Peyer's patch (tissue), 4 donors: Measurements from ENCODE around the gene ST8SIA5. TPM values are rescaled to one million over a fixed set of nuclear protein-coding genes. Genes with fewer than 3 reads are reported as not detected.

Source experiments
- DNase-seq, 3 donors: peaks; one replicate each; pipeline ENCODE4 v3.0.0-alpha.2; 2017 to 2019
- H3K27ac ChIP-seq, 4 donors: fragments of 200-600 bp; sonication (generic); one replicate each; pipeline ENCODE4 v1.5.1; 2016 to 2019
- H3K27me3 ChIP-seq, 2 donors: fragments of 200-600 bp; sonication (generic); one replicate each; pipeline ENCODE4 v1.5.1; 2019
- H3K36me3 ChIP-seq, 3 donors: fragments of 200-600 bp; sonication (generic); one replicate each; pipeline ENCODE4 v1.5.1; 2016 to 2019
- H3K4me1 ChIP-seq, 4 donors: fragments of 200-600 bp; sonication (generic); one replicate each; pipeline ENCODE4 v1.5.1; 2016 to 2019
- H3K4me3 ChIP-seq, 4 donors: fragments of 200-600 bp; sonication (generic); 1 replicate in 3 of 4; 2 replicates in 1 of 4; pipeline ENCODE4 v1.5.1; 2016 to 2019; ENCODE audit warnings: mild to moderate bottlenecking in 1 of 4
- H3K9me3 ChIP-seq, 4 donors: fragments of 200-600 bp; sonication (generic); one replicate each; pipeline ENCODE4 v1.5.1; 2016 to 2019; ENCODE audit warnings: mild to moderate bottlenecking in 1 of 4
- CTCF ChIP-seq, 6 experiments: fragments of 450-650 bp in 4 of 6; fragments of 200-600 bp in 2 of 6; sonication (generic) in 1 of 6; IDR thresholded peaks; one replicate each; pipeline ENCODE4 v1.5.1; 2017 to 2019; ENCODE audit warnings: antibody characterized with exemption in 6 of 6, mild to moderate bottlenecking in 3 of 6, moderate library complexity in 1 of 6
- POLR2A ChIP-seq, 2 donors: fragments of 450-650 bp; IDR thresholded peaks; one replicate each; pipeline ENCODE4 v1.5.1; 2017; ENCODE audit warnings: antibody characterized with exemption in 2 of 2, mild to moderate bottlenecking in 2 of 2, moderate library complexity in 2 of 2
- total RNA-seq, 4 donors: library from RNA; depleted of rRNA; stranded (reverse); fragments of >200 nt; gene quantifications; one replicate each; pipeline ENCODE4 v1.1.0, GENCODE V29; 2016

The ST8SIA5 gene
- total RNA-seq, 4 donors from 2014 or later, result under 0.01 to 0.09 TPM; not detected in 2

DNA sequence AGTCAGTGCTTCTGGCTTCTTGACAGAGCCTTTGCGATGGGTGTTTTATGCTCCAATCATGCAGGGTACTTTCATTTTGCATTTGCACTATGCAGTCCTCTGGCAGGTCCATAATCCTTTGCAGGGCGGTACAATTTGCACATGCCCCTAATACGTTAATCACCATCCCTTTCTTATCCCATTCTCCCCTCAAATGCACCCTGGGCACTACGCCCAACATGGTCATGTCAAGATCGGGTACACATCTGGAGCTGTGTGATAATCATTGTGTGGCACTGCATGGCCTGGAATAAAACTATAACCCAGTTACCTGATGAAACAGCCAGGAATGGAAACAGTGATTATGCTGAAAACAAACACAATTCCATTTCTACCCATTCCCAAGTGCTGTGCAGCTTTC is 127.5 kb downstream of the ST8SIA5 start:
- H3K27me3 ChIP-seq, result no peaks in the 10 kb centered on the region
- H3K4me1 ChIP-seq, result no peaks in the 10 kb centered on the region
- H3K9me3 ChIP-seq, result no peaks in the 10 kb centered on the region
- no peak overlapping the region for H3K4me3 ChIP-seq
- no peaks in the 10 kb centered on the region for H3K36me3 ChIP-seq
- TF ChIP-seq POLR2A (IDR thresholded peaks at IDR 0.05) (no peak), CTCF (IDR thresholded peaks at IDR 0.05) (no peak)
- H3K27ac ChIP-seq, result no peak overlapping the region
- no peak for DNase-seq

DNA sequence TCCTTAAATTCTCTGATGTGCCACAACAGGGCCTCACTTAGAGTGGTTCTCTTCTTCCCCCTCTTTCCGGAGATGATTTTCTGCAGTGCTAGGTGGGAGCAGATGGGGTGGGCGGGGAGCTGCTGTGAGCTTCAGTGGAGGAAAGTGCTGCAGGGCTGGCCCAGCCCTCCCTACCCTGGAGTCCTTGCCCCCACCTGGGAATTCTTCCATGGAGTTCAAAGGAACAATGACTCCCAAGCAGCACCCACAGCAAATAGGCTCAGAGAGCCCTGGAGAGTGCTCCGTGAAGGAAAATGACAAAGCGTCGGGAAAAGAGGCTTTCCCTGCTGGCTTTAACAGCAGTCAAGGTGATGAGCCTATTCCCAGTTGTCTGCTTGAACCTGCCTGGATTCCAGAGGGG is 128.6 kb downstream of the ST8SIA5 start:
- Histone ChIP-seq H3K36me3 (no peaks in the 10 kb centered on the region), H3K27me3 (no peaks in the 10 kb centered on the region), H3K4me3 (no peak overlapping the region), H3K27ac (no peak overlapping the region), H3K9me3 (no peaks in the 10 kb centered on the region), H3K4me1 (no peaks in the 10 kb centered on the region)
- no peak for DNase-seq
- TF ChIP-seq CTCF (IDR thresholded peaks at IDR 0.05) (no peak), POLR2A (IDR thresholded peaks at IDR 0.05) (no peak)

GRCh38 chr18:46627136-46627535 is 129.7 kb downstream of the ST8SIA5 start:
- no peak for DNase-seq

GRCh38 chr18:46625069-46625468 is 131.8 kb downstream of the ST8SIA5 start:
- Histone ChIP-seq H3K36me3 (no peaks in the 10 kb centered on the region), H3K4me1 (no peaks in the 10 kb centered on the region), H3K4me3 (no peak overlapping the region), H3K27me3 (no peaks in the 10 kb centered on the region), H3K9me3 (no peaks in the 10 kb centered on the region), H3K27ac (no peak overlapping the region)
- TF ChIP-seq POLR2A (IDR thresholded peaks at IDR 0.05) (no peak), CTCF (IDR thresholded peaks at IDR 0.05) (no peak)
- DNase-seq, result no peak

More at GRCh38 chr18:46627136-46627535, 129.7 kb downstream of the ST8SIA5 start:
- Histone ChIP-seq H3K4me1 (no peaks in the 10 kb centered on the region), H3K27me3 (no peaks in the 10 kb centered on the region), H3K4me3 (no peak overlapping the region), H3K9me3 (no peaks in the 10 kb centered on the region), H3K27ac (no peak overlapping the region), H3K36me3 (no peaks in the 10 kb centered on the region)
- TF ChIP-seq CTCF (IDR thresholded peaks at IDR 0.05), result no peak
- no peak for TF ChIP-seq POLR2A (IDR thresholded peaks at IDR 0.05)

- Histone ChIP-seq H3K36me3 (no peaks in the 10 kb centered on the region), H3K27ac (no peak overlapping the region), H3K9me3 (no peaks in the 10 kb centered on the region), H3K4me1 (no peaks in the 10 kb centered on the region), H3K27me3 (no peaks in the 10 kb centered on the region), H3K4me3 (no peak overlapping the region)
- TF ChIP-seq CTCF (IDR thresholded peaks at IDR 0.05) (no peak), POLR2A (IDR thresholded peaks at IDR 0.05) (no peak)
- DNase-seq, result no peak
Observed at GRCh38 chr18:46624127-46624526, 132.7 kb downstream of the ST8SIA5 start.

DNA sequence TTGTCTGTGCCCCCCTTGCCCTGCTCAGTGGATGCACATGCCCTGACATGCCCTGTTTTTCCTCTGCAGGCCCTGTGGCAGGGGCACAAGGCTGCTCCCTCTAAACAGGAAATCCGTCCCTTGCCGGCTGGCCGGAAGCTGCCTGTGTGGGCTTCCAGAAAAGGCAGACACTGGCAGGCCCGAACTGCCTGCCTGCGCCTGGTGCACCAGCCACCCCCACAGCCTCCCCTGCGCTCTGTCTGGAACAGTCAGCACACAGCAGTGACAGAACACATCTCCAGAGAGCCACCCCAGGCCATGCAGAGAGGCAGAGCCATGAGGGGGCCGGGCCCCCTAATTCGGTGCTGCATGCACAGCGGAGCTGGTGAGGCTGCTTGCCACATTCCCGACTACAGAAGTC is 133.3 kb downstream of the ST8SIA5 start:
- no peaks in the 10 kb centered on the region for H3K27me3 ChIP-seq
- H3K36me3 ChIP-seq, result no peaks in the 10 kb centered on the region
- H3K4me3 ChIP-seq, result no peak overlapping the region
- no peak overlapping the region for H3K27ac ChIP-seq
- TF ChIP-seq CTCF (IDR thresholded peaks at IDR 0.05), result no peak
- TF ChIP-seq POLR2A (IDR thresholded peaks at IDR 0.05), result no peak
- no peaks in the 10 kb centered on the region for H3K9me3 ChIP-seq
- H3K4me1 ChIP-seq, result no peaks in the 10 kb centered on the region
- peak in 1 of 3 donors; percentile 22 for DNase-seq
